Raji (cell line): ENCODE measurements around the gene LCORL.

Experiments
- POLR2A ChIP-seq: IDR thresholded peaks from 2 replicates; pipeline ENCODE4 v1.6.1; 2011; ENCODE audit warnings: low read depth, low read length, control low read depth; ENCODE audit not compliant: insufficient read depth

Gene LCORL

GRCh38 chr4:17967078-17967477 is 54.5 kb downstream of the LCORL start:
- no peak for TF ChIP-seq POLR2A

- TF ChIP-seq POLR2A: no peak
Measured at GRCh38 chr4:17966312-17966711, 55.2 kb downstream of the LCORL start.

- TF ChIP-seq POLR2A: no peak
Measured at GRCh38 chr4:17964576-17964975, 57.0 kb downstream of the LCORL start.

GRCh38 chr4:17962171-17962570 is 59.4 kb downstream of the LCORL start:
- no peak for TF ChIP-seq POLR2A

- TF ChIP-seq POLR2A: no peak
Measured at GRCh38 chr4:17961249-17961648, 60.3 kb downstream of the LCORL start.

- TF ChIP-seq POLR2A: no peak
Measured at GRCh38 chr4:17958181-17958580, 63.4 kb downstream of the LCORL start.

GRCh38 chr4:17957688-17958087 is 63.9 kb downstream of the LCORL start:
- no peak for TF ChIP-seq POLR2A

- TF ChIP-seq POLR2A: no peak
Measured at GRCh38 chr4:17956245-17956644, 65.3 kb downstream of the LCORL start.

- no peak for TF ChIP-seq POLR2A
Measured at GRCh38 chr4:17945303-17945702, 76.3 kb downstream of the LCORL start.

- TF ChIP-seq POLR2A: no peak
Measured at GRCh38 chr4:17941731-17942130, 79.8 kb downstream of the LCORL start.

- no peak for TF ChIP-seq POLR2A
Measured at GRCh38 chr4:17939054-17939453, 82.5 kb downstream of the LCORL start.

- TF ChIP-seq POLR2A: no peak
Measured at GRCh38 chr4:17934286-17934685, 87.3 kb downstream of the LCORL start.

GRCh38 chr4:17933126-17933525 is 88.4 kb downstream of the LCORL start:
- TF ChIP-seq POLR2A: no peak

GRCh38 chr4:17932041-17932440 is 89.5 kb downstream of the LCORL start:
- TF ChIP-seq POLR2A: no peak

- no peak for TF ChIP-seq POLR2A
Measured at GRCh38 chr4:17930256-17930655, 91.3 kb downstream of the LCORL start.

- TF ChIP-seq POLR2A: no peak
Measured at GRCh38 chr4:17924189-17924588, 97.4 kb downstream of the LCORL start.

GRCh38 chr4:17921451-17921850 is 100.1 kb downstream of the LCORL start:
- TF ChIP-seq POLR2A: no peak

- TF ChIP-seq POLR2A: no peak
Measured at GRCh38 chr4:17920681-17921080, 100.9 kb downstream of the LCORL start.
